Kidney (tissue), 14 donors: ENCODE measurements around the gene MAP3K3. TPM values are rescaled to one million over a fixed set of nuclear protein-coding genes. Genes with fewer than 3 reads are reported as not detected.

Experiments
- DNase-seq, 5 donors: peaks; one replicate each; pipeline ENCODE4 v3.0.0-alpha.2; 2013 to 2020
- FAIRE-seq: peaks from 2 replicates; lab custom pipeline; 2012; peaks lifted over from hg19 to GRCh38; lab: Jason Lieb, UNC
- H3K27ac ChIP-seq, 2 donors: one replicate each; pipeline ENCODE4 v1.7.0; 2013; ENCODE audit warnings: low read depth in 2 of 2, low read length in 2 of 2, inconsistent platforms in 1 of 2
- H3K27me3 ChIP-seq: one replicate; pipeline ENCODE4 v1.7.1; 2013; ENCODE audit warnings: low read length, inconsistent platforms; ENCODE audit not compliant: control insufficient read depth, insufficient read depth
- H3K36me3 ChIP-seq, 3 donors: one replicate each; pipeline versions ENCODE4 v1.7.0 to v1.7.1; 2013; ENCODE audit warnings: low read length in 3 of 3, control low read depth in 1 of 3, inconsistent platforms in 1 of 3; ENCODE audit not compliant: insufficient read depth in 3 of 3, control insufficient read depth in 2 of 3
- H3K4me1 ChIP-seq, 3 donors: one replicate each; pipeline versions ENCODE4 v1.7.0 to v1.7.1; 2013; ENCODE audit warnings: low read length in 3 of 3, inconsistent platforms in 1 of 3, low read depth in 1 of 3; ENCODE audit not compliant: control insufficient read depth in 2 of 3, insufficient read depth in 2 of 3
- H3K4me3 ChIP-seq, 3 donors: one replicate each; pipeline versions ENCODE4 v1.7.0 to v1.8.1; 2013; ENCODE audit warnings: low read length in 3 of 3, control low read depth in 1 of 3, inconsistent platforms in 1 of 3
- H3K9ac ChIP-seq, 3 donors: one replicate each; pipeline versions ENCODE4 v1.7.0 to v1.7.1; 2013; ENCODE audit warnings: low read length in 3 of 3, control low read depth in 1 of 3, inconsistent platforms in 1 of 3
- H3K9me3 ChIP-seq, 3 donors: one replicate each; pipeline versions ENCODE4 v1.7.0 to v1.7.1; 2013; ENCODE audit warnings: low read length in 3 of 3, control low read depth in 1 of 3, inconsistent platforms in 1 of 3; ENCODE audit not compliant: control insufficient read depth in 2 of 3, insufficient read depth in 1 of 3
- CTCF ChIP-seq: IDR thresholded peaks from 3 replicates; pipeline ENCODE4 v1.5.1; 2012; ENCODE audit warnings: mild to moderate bottlenecking, moderate library complexity, borderline replicate concordance; ENCODE audit not compliant: insufficient read depth; ENCODE audit errors: extremely low read depth
- intact Hi-C: fragments of 100-400 bp; cut with DNase I; formaldehyde crosslinking; loops from one replicate; pipeline ENCODE4 v1.11.1; 2022
- polyA plus RNA-seq: library from polyadenylated mRNA; stranded (reverse); fragments of 350-450 nt; fragmentation: Illumina TruSeq; extraction: RNeasy Lipid Tissue Mini Kit (QIAGEN cat#74804); gene quantifications from one replicate; pipeline ENCODE4 v1.2.3, GENCODE V29; 2014; ENCODE audit warnings: low read depth, low replicate concordance; ENCODE audit not compliant: insufficient read depth
- total RNA-seq: library from RNA; stranded (reverse); fragmentation: NEBNext Ultra II Directional; extraction: Animal tissue kit (Norgen Biotek cat#: 25700); gene quantifications from one replicate; pipeline ENCODE4 v1.2.1, GENCODE V29; 2021
- donor health status: control.
- donor health status: control.
- donor health status: control.
- donor health status: control.
- donor health status: control.
- donor health status: DM: yes; HTN: yes; CAD: no.
- donor health status: Normal renal cell carcinoma (clear cell type).

Gene MAP3K3
- total and polyA plus RNA-seq, 2 donors from 2014 or later, result 17.4 to 50.5 TPM

- Histone ChIP-seq H3K9ac (no peak overlapping the region), H3K9me3 (no peaks in the 10 kb centered on the region), H3K4me1 (peaks cover 0 to 29% (median 14%) of the 10 kb centered on the region in 3 donors), H3K36me3 (peaks cover 0 to 6% (median 0%) of the 10 kb centered on the region in 3 donors), H3K27me3 (no peaks in the 10 kb centered on the region), H3K4me3 (no peak overlapping the region), H3K27ac (no peak overlapping the region)
- no peak for TF ChIP-seq CTCF
- intact Hi-C loops, result no loop called here
- FAIRE-seq (no peak), DNase-seq (no peak)
These were observed 7.4 kb downstream of the MAP3K3 start for GRCh38 chr17:63629627-63630026.

- H3K27me3 ChIP-seq, result no peaks in the 10 kb centered on the region
- FAIRE-seq (no peak), DNase-seq (no peak)
- H3K4me3 ChIP-seq, result no peak overlapping the region
- peaks cover 0 to 6% (median 2%) of the 10 kb centered on the region in 3 donors for H3K36me3 ChIP-seq
- no peak overlapping the region for H3K9ac ChIP-seq
- intact Hi-C loops, result no loop called here
- no peaks in the 10 kb centered on the region for H3K9me3 ChIP-seq
- H3K27ac ChIP-seq, result no peak overlapping the region
- TF ChIP-seq CTCF, result no peak
- H3K4me1 ChIP-seq, result peaks cover 0 to 17% (median 13%) of the 10 kb centered on the region in 3 donors
These were observed 8.8 kb downstream of the MAP3K3 start for GRCh38 chr17:63631062-63631461.

GRCh38 chr17:63631626-63632025 is 9.4 kb downstream of the MAP3K3 start:
- no peak overlapping the region for H3K27ac ChIP-seq
- peaks cover 0 to 8% (median 2%) of the 10 kb centered on the region in 3 donors for H3K36me3 ChIP-seq

More at GRCh38 chr17:63631626-63632025, 9.4 kb downstream of the MAP3K3 start:
- Histone ChIP-seq H3K9ac (no peak overlapping the region), H3K4me3 (no peak overlapping the region), H3K27me3 (no peaks in the 10 kb centered on the region), H3K9me3 (no peaks in the 10 kb centered on the region), H3K4me1 (peaks cover 0 to 12% (median 11%) of the 10 kb centered on the region in 3 donors)
- DNase-seq (no peak), FAIRE-seq (no peak)
- no peak for TF ChIP-seq CTCF
- intact Hi-C loops, result no loop called here
